Measurements from ENCODE around the gene SMG9. TPM values are rescaled to one million over a fixed set of nuclear protein-coding genes. Genes with fewer than 3 reads are reported as not detected.

The SMG9 gene
- total RNA-seq, 1 experiment from 2014 or later: 49.9 TPM

- TF ChIP-seq TCF7L2 (IDR thresholded peaks at IDR 0.05; ENCODE audit: low read depth, low read length) (no peak), POLR2AphosphoS5 (IDR thresholded peaks at IDR 0.05; ENCODE audit: low read depth, low read length) (no peak), SIN3A (IDR thresholded peaks at IDR 0.05; ENCODE audit: borderline replicate concordance, insufficient read depth, low read depth, low read length) (no peak), CTCF (IDR thresholded peaks at IDR 0.05) (no peak)
- TF ChIP-seq, protein P1, sequence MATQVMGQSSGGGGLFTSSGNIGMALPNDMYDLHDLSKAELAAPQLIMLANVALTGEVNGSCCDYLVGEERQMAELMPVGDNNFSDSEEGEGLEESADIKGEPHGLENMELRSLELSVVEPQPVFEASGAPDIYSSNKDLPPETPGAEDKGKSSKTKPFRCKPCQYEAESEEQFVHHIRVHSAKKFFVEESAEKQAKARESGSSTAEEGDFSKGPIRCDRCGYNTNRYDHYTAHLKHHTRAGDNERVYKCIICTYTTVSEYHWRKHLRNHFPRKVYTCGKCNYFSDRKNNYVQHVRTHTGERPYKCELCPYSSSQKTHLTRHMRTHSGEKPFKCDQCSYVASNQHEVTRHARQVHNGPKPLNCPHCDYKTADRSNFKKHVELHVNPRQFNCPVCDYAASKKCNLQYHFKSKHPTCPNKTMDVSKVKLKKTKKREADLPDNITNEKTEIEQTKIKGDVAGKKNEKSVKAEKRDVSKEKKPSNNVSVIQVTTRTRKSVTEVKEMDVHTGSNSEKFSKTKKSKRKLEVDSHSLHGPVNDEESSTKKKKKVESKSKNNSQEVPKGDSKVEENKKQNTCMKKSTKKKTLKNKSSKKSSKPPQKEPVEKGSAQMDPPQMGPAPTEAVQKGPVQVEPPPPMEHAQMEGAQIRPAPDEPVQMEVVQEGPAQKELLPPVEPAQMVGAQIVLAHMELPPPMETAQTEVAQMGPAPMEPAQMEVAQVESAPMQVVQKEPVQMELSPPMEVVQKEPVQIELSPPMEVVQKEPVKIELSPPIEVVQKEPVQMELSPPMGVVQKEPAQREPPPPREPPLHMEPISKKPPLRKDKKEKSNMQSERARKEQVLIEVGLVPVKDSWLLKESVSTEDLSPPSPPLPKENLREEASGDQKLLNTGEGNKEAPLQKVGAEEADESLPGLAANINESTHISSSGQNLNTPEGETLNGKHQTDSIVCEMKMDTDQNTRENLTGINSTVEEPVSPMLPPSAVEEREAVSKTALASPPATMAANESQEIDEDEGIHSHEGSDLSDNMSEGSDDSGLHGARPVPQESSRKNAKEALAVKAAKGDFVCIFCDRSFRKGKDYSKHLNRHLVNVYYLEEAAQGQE (IDR thresholded peaks at IDR 0.05; ENCODE audit: insufficient read depth in 1 of 2, low read depth in 2 of 2, low read length in 1 of 2): no peak
- no peaks in the 10 kb centered on the region for H3K27me3 ChIP-seq (ENCODE audit: control insufficient read depth, insufficient read depth, low read length)
- ChIA-PET POLR2A (no interaction called here), CTCF (interaction anchor here (0.7 kb wide), 1 partner anchor 99 kb away, joined by 4 read pairs; no protein-coding TSS in a partner anchor)
- H3K4me1 ChIP-seq (ENCODE audit: control insufficient read depth, insufficient read depth, low read length): no peaks in the 10 kb centered on the region
- no peak overlapping the region for H3K4me3 ChIP-seq (ENCODE audit: low read depth in 2 of 2, low read length in 2 of 2)
- H3K36me3 ChIP-seq (ENCODE audit: control insufficient read depth, insufficient read depth, low read length): no peaks in the 10 kb centered on the region
- intact Hi-C loops (cut with micrococcal nuclease; ENCODE audit: unreplicated experiment) (no loop called here), in situ Hi-C loops (cut with HindIII; ENCODE audit: low pct_unique_long_range_greater_than_20kb, low sequenced_read_pairs) (no loop called here)
- BruUV-seq (replicated peaks): no TSS peak
- no peaks in the 10 kb centered on the region for H3K9me3 ChIP-seq (ENCODE audit: control insufficient read depth, insufficient read depth, low read depth, low read length)
- ATAC-seq: no peak
- H3K27ac ChIP-seq (ENCODE audit: low read length): no peak overlapping the region
- no peak for DNase-seq (ENCODE audit: low read depth, low spot score)
Measured at GRCh38 chr19:43692877-43693276, 61.9 kb downstream of the SMG9 start.

DNA sequence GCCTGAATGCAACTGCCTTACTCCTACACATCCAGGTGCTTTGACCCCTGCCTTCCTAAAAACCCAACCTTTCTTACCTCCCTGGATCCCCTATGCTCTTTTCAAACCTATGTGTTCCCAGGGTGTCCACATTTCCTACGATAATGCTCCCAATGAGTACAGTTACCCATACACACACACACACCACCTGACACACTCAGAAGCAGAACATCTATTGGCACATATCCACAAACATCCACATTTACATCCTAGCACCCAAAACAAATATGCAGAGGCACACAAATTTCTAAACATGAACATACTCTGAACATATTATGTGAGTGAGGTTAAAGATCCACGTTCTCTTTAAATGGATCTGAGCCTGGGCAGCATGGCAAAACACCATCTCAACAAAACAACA, 62.4 kb downstream of the SMG9 start:
- no peak overlapping the region for H3K27ac ChIP-seq (ENCODE audit: low read length)
- CTCF ChIA-PET: interaction anchor here (0.7 kb wide), 1 partner anchor 98 kb away, joined by 4 read pairs; no protein-coding TSS in a partner anchor
- H3K36me3 ChIP-seq (ENCODE audit: control insufficient read depth, insufficient read depth, low read length): no peaks in the 10 kb centered on the region
- no TSS peak for BruUV-seq (replicated peaks)
- H3K27me3 ChIP-seq (ENCODE audit: control insufficient read depth, insufficient read depth, low read length): no peaks in the 10 kb centered on the region
- H3K9me3 ChIP-seq (ENCODE audit: control insufficient read depth, insufficient read depth, low read depth, low read length): no peaks in the 10 kb centered on the region
- POLR2A ChIA-PET: no interaction called here
- in situ Hi-C loops (cut with HindIII; ENCODE audit: low pct_unique_long_range_greater_than_20kb, low sequenced_read_pairs) (no loop called here), intact Hi-C loops (cut with micrococcal nuclease; ENCODE audit: unreplicated experiment) (no loop called here)
- H3K4me3 ChIP-seq (ENCODE audit: low read depth in 2 of 2, low read length in 2 of 2): no peak overlapping the region
- ATAC-seq: no peak
- TF ChIP-seq, protein P1 (IDR thresholded peaks at IDR 0.05; ENCODE audit: insufficient read depth in 1 of 2, low read depth in 2 of 2, low read length in 1 of 2): no peak
- no peak for TF ChIP-seq SIN3A (IDR thresholded peaks at IDR 0.05; ENCODE audit: borderline replicate concordance, insufficient read depth, low read depth, low read length)
- no peak for TF ChIP-seq TCF7L2 (IDR thresholded peaks at IDR 0.05; ENCODE audit: low read depth, low read length)
- no peak for TF ChIP-seq POLR2AphosphoS5 (IDR thresholded peaks at IDR 0.05; ENCODE audit: low read depth, low read length)
- no peak for TF ChIP-seq CTCF (IDR thresholded peaks at IDR 0.05)
- DNase-seq (ENCODE audit: low read depth, low spot score): no peak
- H3K4me1 ChIP-seq (ENCODE audit: control insufficient read depth, insufficient read depth, low read length): no peaks in the 10 kb centered on the region
